Prostate gland (tissue), 2 donors: Measurements from ENCODE around the gene MYO1D. TPM values are rescaled to one million over a fixed set of nuclear protein-coding genes. Genes with fewer than 3 reads are reported as not detected.

ENCODE experiments used
- DNase-seq: peaks from one replicate; pipeline ENCODE4 v3.0.0-alpha.2; 2019; ENCODE audit warnings: low spot score
- H3K27ac ChIP-seq, 2 donors: fragments of 200-600 bp; sonication (generic); 2 replicates each; pipeline ENCODE4 v1.5.1; 2017 to 2019
- H3K27me3 ChIP-seq: fragments of 200-600 bp; sonication (generic); replicated peaks from 2 replicates; pipeline ENCODE4 v1.5.1; 2019; ENCODE audit not compliant: insufficient read depth
- H3K36me3 ChIP-seq, 2 donors: fragments of 200-600 bp; sonication (generic); 1 replicate in 1 of 2; 2 replicates in 1 of 2; pipeline versions ENCODE4 v1.5.1 to v1.8.1; 2017 to 2019
- H3K4me1 ChIP-seq: fragments of 200-600 bp; sonication (generic); replicated peaks from 2 replicates; pipeline ENCODE4 v1.5.1; 2019
- H3K4me3 ChIP-seq, 2 donors: fragments of 200-600 bp; sonication (generic); 2 replicates each; pipeline ENCODE4 v1.5.1; 2017 to 2019
- H3K9me3 ChIP-seq: fragments of 200-600 bp; sonication (generic); 2 replicates; pipeline ENCODE4 v1.5.1; 2017
- POLR2A ChIP-seq: fragments of 450-650 bp; IDR thresholded peaks from one replicate; pipeline ENCODE4 v1.6.1; 2016; ENCODE audit warnings: antibody characterized with exemption, mild to moderate bottlenecking
- POLR2AphosphoS5 ChIP-seq: sonication (generic); formaldehyde crosslinking; IDR thresholded peaks from one replicate; pipeline ENCODE4 v1.6.1; 2017; ENCODE audit warnings: antibody characterized with exemption
- WGBS: methylation state at CpG from one replicate; pipeline ENCODE4 v1.1.5; 2018; 5-methylcytosine and 5-hydroxymethylcytosine counted together
- intact Hi-C: fragments of 100-400 bp; cut with DNase I; formaldehyde crosslinking; loops from one replicate; pipeline ENCODE4 v1.14.2; 2022
- total RNA-seq, 2 donors: library from RNA; depleted of rRNA; stranded (reverse); fragments of >200 nt; gene quantifications; one replicate each; pipeline ENCODE4 v1.1.0, GENCODE V29; 2016
- TF ChIP-seq, protein P1 (sequence below), 4 experiments: fragments of 200-600 bp in 2 of 4; fragments of 450-650 bp in 2 of 4; sonication (generic) in 2 of 4; IDR thresholded peaks; 1 replicate in 3 of 4; 2 replicates in 1 of 4; pipeline ENCODE4 v1.5.1; 2016 to 2019; ENCODE audit warnings: antibody characterized with exemption in 4 of 4, mild to moderate bottlenecking in 2 of 4, moderate library complexity in 2 of 4

MYO1D gene
- total RNA-seq, 2 donors from 2014 or later = 44.2 to 45.2 TPM

DNA sequence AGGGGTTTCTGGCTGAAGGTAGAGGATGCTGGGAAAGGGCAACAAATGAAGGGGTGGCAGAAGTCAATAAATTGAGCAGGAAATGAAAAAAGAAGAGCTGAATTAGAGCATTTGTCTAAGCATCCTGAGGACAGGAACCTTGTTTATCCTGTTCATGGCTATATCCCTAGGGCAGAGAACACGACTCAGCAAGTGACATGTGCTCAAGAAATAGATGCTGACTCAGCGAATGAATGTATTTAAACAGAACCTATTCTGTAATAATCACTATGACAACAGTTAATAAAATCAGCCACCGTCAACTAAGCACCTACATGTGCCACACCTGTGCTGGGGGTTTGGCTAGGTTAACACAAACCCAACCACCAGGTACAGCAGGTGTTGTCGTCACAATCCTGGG, 309.8 kb downstream of the MYO1D start:
- H3K9me3 ChIP-seq = no peaks in the 10 kb centered on the region
- TF ChIP-seq POLR2AphosphoS5 (no peak), POLR2A (no peak)
- TF ChIP-seq, protein P1, sequence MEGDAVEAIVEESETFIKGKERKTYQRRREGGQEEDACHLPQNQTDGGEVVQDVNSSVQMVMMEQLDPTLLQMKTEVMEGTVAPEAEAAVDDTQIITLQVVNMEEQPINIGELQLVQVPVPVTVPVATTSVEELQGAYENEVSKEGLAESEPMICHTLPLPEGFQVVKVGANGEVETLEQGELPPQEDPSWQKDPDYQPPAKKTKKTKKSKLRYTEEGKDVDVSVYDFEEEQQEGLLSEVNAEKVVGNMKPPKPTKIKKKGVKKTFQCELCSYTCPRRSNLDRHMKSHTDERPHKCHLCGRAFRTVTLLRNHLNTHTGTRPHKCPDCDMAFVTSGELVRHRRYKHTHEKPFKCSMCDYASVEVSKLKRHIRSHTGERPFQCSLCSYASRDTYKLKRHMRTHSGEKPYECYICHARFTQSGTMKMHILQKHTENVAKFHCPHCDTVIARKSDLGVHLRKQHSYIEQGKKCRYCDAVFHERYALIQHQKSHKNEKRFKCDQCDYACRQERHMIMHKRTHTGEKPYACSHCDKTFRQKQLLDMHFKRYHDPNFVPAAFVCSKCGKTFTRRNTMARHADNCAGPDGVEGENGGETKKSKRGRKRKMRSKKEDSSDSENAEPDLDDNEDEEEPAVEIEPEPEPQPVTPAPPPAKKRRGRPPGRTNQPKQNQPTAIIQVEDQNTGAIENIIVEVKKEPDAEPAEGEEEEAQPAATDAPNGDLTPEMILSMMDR (IDR thresholded peaks at IDR 0.05) = no peak
- H3K27me3 ChIP-seq = no peaks in the 10 kb centered on the region
- no peaks in the 10 kb centered on the region for H3K4me1 ChIP-seq
- 77% methylated on average over 4 of the region's 4 CpGs for WGBS
- intact Hi-C loops = no loop called here
- H3K36me3 ChIP-seq = no peaks in the 10 kb centered on the region
- no peak for DNase-seq
- no peak overlapping the region for H3K4me3 ChIP-seq
- H3K27ac ChIP-seq = no peak overlapping the region

DNA sequence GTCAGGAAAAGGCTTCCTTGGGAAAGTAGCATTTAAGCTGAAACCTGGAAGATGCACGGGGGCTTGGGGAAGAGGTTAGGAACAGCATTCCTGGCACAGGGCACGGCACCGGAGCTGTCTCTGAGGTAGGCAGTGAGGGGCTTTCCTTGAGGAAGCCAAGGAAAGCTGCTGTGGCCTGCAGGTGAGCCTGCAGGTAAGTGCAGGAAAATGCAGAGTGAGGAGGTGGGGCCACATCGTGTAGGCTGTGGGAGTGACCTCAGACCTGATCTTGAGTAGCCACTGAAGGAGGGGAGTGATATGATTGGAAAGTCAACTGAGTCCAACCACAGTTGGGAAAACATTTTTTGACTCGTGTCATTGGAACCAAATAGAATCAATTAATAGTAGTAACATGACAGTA, 310.6 kb downstream of the MYO1D start:
- Histone ChIP-seq H3K27me3 (no peaks in the 10 kb centered on the region), H3K36me3 (no peaks in the 10 kb centered on the region), H3K9me3 (no peaks in the 10 kb centered on the region), H3K27ac (no peak overlapping the region), H3K4me1 (no peaks in the 10 kb centered on the region), H3K4me3 (no peak overlapping the region)
- no peak for DNase-seq
- TF ChIP-seq, protein P1 (IDR thresholded peaks at IDR 0.05) = no peak
- TF ChIP-seq POLR2A = no peak
- TF ChIP-seq POLR2AphosphoS5 = no peak
- 83% methylated on average over 5 of the region's 5 CpGs for WGBS
- intact Hi-C loops = no loop called here

DNA sequence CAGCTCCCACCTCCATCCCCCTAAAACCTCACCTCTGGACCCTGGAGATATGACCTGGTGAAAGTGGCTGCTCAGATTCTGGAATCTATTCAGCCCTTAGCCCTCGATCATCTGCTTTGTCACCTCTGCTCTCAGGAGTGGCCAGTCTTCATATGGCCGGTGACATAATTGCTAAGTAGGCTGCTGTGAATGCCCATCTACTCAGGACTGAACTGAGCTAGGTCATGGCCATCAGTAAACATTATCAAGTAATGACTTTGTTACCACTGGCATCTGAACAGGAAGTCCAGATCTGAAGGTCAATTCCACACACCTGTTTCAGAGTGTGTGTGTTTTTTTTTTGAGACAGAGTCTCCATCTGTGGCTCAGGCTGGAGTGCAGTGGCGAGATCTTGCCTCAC, 311.5 kb downstream of the MYO1D start:
- TF ChIP-seq, protein P1 (IDR thresholded peaks at IDR 0.05) = no peak
- TF ChIP-seq POLR2AphosphoS5 = no peak
- no peak for TF ChIP-seq POLR2A
- Histone ChIP-seq H3K27me3 (no peaks in the 10 kb centered on the region), H3K27ac (no peak overlapping the region), H3K4me1 (no peaks in the 10 kb centered on the region), H3K4me3 (no peak overlapping the region), H3K36me3 (no peaks in the 10 kb centered on the region), H3K9me3 (no peaks in the 10 kb centered on the region)
- intact Hi-C loops = no loop called here
- 98% methylated on average over 3 of the region's 3 CpGs for WGBS
- DNase-seq = no peak

DNA sequence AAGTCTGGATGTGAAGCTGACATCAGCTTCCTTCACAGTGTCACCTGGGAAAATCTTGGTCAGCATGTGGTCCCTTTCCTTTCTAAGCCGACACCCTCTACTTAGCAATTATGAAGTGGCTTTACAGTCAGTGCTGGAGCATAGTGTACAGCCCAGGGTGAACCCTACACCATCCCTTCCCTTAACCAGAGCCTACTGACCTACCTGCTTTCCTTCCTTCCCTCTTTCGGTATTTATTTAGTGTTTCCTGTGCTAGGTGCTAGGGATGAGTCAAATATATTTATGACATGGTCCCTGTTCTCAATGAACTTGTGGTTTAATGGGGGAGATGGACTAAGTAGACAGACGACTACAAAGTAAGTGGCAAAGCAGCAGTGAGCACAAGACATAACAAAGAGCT, 312.6 kb downstream of the MYO1D start:
- Histone ChIP-seq H3K27ac (no peak overlapping the region), H3K36me3 (no peaks in the 10 kb centered on the region), H3K4me3 (no peak overlapping the region), H3K4me1 (no peaks in the 10 kb centered on the region), H3K9me3 (no peaks in the 10 kb centered on the region), H3K27me3 (no peaks in the 10 kb centered on the region)
- TF ChIP-seq POLR2AphosphoS5 (no peak), POLR2A (no peak)
- TF ChIP-seq, protein P1 (IDR thresholded peaks at IDR 0.05) = no peak
- no peak for DNase-seq
- WGBS = 66% methylated on average over 3 of the region's 3 CpGs
- intact Hi-C loops = no loop called here

DNA sequence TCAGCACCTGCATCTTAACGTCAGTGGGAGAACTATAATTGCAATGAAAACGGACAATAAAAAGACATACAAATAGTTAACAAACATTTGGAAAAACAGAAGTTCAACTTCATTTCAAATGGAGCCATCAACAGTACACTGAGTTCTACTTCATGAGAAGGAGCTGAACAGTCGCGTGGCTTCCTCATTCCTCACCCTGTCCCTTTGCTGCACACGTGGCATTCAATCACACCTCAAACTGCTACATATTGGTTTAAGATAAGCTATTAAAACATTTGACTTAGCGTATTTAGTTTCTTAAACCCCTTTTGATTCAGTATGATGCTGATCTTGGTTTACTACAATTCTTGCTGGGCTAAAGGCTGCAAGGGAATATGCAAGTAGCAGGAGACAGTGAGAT, 313.3 kb downstream of the MYO1D start:
- no peaks in the 10 kb centered on the region for H3K27me3 ChIP-seq
- no peaks in the 10 kb centered on the region for H3K4me1 ChIP-seq
- no peak overlapping the region for H3K27ac ChIP-seq
- intact Hi-C loops = no loop called here
- no peaks in the 10 kb centered on the region for H3K36me3 ChIP-seq
- 80% methylated on average over 6 of the region's 6 CpGs for WGBS
- no peaks in the 10 kb centered on the region for H3K9me3 ChIP-seq
- H3K4me3 ChIP-seq = no peak overlapping the region
- no peak for DNase-seq
- TF ChIP-seq, protein P1 (IDR thresholded peaks at IDR 0.05) = no peak
- TF ChIP-seq POLR2AphosphoS5 (no peak), POLR2A (no peak)
